Osteoblast (primary cell): Measurements from ENCODE around the gene H3-3A. TPM values are rescaled to one million over a fixed set of nuclear protein-coding genes. Genes with fewer than 3 reads are reported as not detected.
A peak's percentile ranks its signal among the peaks of the same experiment; 100 is the strongest.

Experiments
- DNase-seq: peaks from one replicate; pipeline ENCODE4 v3.0.0; 2011; ENCODE audit warnings: low spot score, mixed read lengths; ENCODE audit not compliant: insufficient read length; ENCODE audit errors: missing footprints
- H2AFZ ChIP-seq: 2 replicates; pipeline ENCODE4 v1.6.0; 2011; ENCODE audit warnings: mild to moderate bottlenecking, low read length
- H3K27ac ChIP-seq: 2 replicates; pipeline ENCODE4 v1.5.1; 2011; ENCODE audit warnings: mild to moderate bottlenecking, low read depth, low read length, moderate library complexity
- H3K27me3 ChIP-seq: 2 replicates; pipeline ENCODE4 v1.6.0; 2012; ENCODE audit warnings: mild to moderate bottlenecking, control low read depth, inconsistent platforms, low read length, moderate library complexity; ENCODE audit not compliant: insufficient read depth
- H3K36me3 ChIP-seq: 2 replicates; pipeline ENCODE4 v1.5.1; 2011; ENCODE audit warnings: mild to moderate bottlenecking, low read length, control low read depth, moderate library complexity; ENCODE audit not compliant: insufficient read depth
- H3K4me1 ChIP-seq: 2 replicates; pipeline ENCODE4 v1.5.1; 2011; ENCODE audit warnings: mild to moderate bottlenecking, low read length, control low read depth, moderate library complexity; ENCODE audit not compliant: insufficient read depth
- H3K4me2 ChIP-seq: 2 replicates; pipeline ENCODE4 v1.6.0; 2011; ENCODE audit warnings: mild to moderate bottlenecking, low read length; ENCODE audit not compliant: insufficient read depth
- H3K4me3 ChIP-seq: fragments of 200-600 bp; sonication (generic); 3 replicates; pipeline ENCODE4 v1.5.1; 2012; ENCODE audit warnings: mild to moderate bottlenecking, low read length, inconsistent platforms; ENCODE audit not compliant: insufficient read depth
- H3K79me2 ChIP-seq: 2 replicates; pipeline ENCODE4 v1.6.0; 2012; ENCODE audit warnings: mild to moderate bottlenecking, low read length, control low read depth, inconsistent platforms; ENCODE audit not compliant: insufficient read depth
- H3K9me3 ChIP-seq: 2 replicates; pipeline ENCODE4 v1.5.1; 2011; ENCODE audit warnings: low read depth, low read length, control low read depth
- H4K20me1 ChIP-seq: 2 replicates; pipeline ENCODE4 v1.6.0; 2012; ENCODE audit warnings: mild to moderate bottlenecking, low read length, control low read depth; ENCODE audit not compliant: insufficient read depth
- total RNA-seq: library from RNA; depleted of rRNA; stranded (reverse); fragments of >200 nt; gene quantifications from 2 replicates; pipeline ENCODE4 v1.2.3, GENCODE V29; 2012
- TF ChIP-seq, protein P1 (sequence below): IDR thresholded peaks from 2 replicates; pipeline ENCODE4 v1.5.1; 2011; ENCODE audit warnings: mild to moderate bottlenecking, low read depth, low read length, moderate library complexity; ENCODE audit errors: extremely low read depth

H3-3A gene
- total RNA-seq, 1 donor, result 127 TPM

DNA sequence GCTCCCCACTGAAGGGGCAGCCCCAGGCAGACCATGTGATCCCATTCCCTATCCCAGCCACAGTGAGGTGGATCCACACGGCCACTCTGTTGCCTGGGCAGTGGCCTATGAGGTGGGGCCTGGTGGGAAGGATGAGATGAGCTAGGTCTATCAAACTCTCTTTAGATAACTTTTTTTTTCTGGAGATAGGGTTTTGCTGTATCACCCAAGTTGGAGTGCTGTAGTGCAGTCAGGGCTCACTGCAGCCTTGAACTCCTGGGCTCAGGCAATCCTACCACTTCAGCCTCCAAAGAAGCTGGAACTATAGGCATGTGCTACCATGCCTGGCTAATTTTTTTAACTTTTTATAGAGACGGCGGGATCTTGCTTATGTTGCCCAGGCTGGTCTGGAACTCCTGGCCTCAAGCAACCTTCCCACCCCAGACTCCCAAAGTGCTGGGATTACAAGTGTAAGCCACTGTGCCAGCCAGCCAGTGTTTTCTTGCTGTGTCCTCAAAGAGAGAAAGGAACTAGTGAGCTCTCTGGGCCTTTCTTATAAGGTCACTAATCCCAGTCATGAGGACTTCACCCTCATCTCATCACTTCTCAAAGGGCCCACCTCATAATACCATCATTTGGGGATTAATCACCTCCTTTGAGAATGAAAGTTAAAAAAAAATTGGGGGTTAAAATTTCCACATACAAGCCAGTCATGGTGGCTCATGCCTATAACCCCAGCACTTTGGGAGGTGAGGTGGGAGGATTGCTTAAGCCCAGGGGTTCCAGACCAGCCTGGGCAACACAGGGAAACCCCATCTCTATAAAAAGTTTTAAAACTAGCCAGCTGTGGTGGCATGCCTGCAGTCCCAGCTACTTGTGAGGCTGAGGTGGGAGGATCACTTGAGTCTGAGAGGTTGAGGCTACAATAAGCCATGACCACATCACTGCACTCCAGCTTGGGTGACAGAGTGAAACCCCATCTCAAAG is 36.6 kb downstream of the H3-3A start:
- Histone ChIP-seq H3K27ac (no peak overlapping the region), H4K20me1 (no peaks in the 10 kb centered on the region), H3K27me3 (peaks cover 25% of the 10 kb centered on the region), H3K79me2 (no peaks in the 10 kb centered on the region), H3K4me2 (no peak overlapping the region), H3K4me1 (peaks cover 22% of the 10 kb centered on the region), H3K36me3 (no peaks in the 10 kb centered on the region), H3K4me3 (no peak overlapping the region), H3K9me3 (no peaks in the 10 kb centered on the region), H2AFZ (no peak overlapping the region)
- TF ChIP-seq, protein P1, sequence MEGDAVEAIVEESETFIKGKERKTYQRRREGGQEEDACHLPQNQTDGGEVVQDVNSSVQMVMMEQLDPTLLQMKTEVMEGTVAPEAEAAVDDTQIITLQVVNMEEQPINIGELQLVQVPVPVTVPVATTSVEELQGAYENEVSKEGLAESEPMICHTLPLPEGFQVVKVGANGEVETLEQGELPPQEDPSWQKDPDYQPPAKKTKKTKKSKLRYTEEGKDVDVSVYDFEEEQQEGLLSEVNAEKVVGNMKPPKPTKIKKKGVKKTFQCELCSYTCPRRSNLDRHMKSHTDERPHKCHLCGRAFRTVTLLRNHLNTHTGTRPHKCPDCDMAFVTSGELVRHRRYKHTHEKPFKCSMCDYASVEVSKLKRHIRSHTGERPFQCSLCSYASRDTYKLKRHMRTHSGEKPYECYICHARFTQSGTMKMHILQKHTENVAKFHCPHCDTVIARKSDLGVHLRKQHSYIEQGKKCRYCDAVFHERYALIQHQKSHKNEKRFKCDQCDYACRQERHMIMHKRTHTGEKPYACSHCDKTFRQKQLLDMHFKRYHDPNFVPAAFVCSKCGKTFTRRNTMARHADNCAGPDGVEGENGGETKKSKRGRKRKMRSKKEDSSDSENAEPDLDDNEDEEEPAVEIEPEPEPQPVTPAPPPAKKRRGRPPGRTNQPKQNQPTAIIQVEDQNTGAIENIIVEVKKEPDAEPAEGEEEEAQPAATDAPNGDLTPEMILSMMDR, result no peak
- DNase-seq, result peak; percentile 36

DNA sequence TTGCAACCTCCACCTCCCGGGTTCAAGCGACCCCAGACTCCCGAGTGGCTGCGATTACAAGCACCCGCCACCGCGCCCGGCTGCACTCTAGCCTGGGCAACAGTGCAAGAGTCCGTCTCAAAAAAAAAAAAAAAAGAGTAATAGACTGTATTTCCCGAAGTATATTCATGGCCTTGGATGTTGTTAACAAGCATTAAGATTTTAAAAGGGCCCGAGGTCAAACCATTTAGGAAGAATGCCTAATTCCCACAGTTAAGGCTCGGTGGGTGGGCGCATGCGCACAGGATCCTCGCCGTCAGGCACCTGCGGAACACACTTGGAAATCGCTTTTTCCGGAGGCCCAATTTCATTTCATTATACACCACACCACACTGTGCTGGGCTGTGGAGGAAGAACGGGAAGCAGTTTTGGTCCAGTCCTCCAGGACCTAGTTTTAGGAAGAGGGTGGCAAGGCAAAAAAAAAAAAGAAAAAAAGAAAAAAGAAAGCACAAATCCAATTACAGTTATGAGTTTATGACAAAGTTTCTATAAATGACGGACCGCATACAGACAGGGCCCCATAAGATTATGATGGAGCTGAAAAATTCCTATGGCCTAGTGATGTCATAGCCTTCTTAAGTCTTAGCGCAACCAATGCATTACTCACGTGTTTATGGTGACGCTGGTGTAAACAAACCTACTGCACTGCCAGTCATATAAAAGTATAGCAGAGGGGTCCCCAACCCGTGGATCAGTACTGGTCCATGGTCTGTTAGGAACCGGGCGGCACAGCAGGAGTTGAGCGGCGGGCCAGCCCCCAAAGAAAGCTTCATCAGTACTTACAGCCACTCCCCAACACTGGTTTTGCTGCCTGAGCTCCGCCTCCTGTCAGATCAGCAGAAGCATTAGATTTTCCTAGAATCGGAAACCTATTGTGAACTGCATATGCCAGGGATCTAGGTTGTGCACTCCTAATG is 38.2 kb downstream of the H3-3A start:
- TF ChIP-seq, protein P1, result no peak

DNA sequence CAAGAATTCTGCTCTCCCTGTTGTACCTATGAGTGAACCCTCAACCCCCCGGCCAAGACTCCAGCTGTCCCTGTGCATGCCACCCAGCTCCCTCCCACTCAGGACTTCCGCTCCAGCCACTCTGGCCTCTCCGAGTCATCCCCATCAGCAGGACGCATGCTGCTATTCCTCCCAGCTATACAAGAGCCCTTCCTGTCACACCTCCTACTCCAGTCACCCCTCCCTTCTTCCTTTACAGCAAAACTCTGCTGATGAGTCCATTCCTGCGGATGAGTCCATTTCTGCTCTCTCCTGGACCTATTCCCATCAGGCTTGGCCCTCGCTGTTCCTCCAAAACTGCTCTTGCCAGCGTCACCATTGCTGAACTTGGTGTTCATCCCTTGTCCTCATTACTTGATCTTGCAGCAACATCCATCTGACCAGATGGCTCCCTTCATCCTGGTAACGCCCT is 42.2 kb downstream of the H3-3A start:
- Histone ChIP-seq H3K36me3 (no peaks in the 10 kb centered on the region), H3K4me3 (no peak overlapping the region), H2AFZ (peak overlapping the region; percentile 21), H3K27ac (no peak overlapping the region), H4K20me1 (no peaks in the 10 kb centered on the region), H3K9me3 (no peaks in the 10 kb centered on the region), H3K27me3 (peaks cover 5% of the 10 kb centered on the region), H3K4me2 (no peak overlapping the region), H3K79me2 (no peaks in the 10 kb centered on the region), H3K4me1 (peaks cover 31% of the 10 kb centered on the region)
- peak; percentile 88 for DNase-seq
- TF ChIP-seq, protein P1, result no peak

More for the DNA sequence above, 38.2 kb downstream of the H3-3A start:
- Histone ChIP-seq H2AFZ (peak overlapping the region; percentile 11), H3K9me3 (no peaks in the 10 kb centered on the region), H3K4me2 (peak overlapping the region; percentile 80), H3K36me3 (no peaks in the 10 kb centered on the region), H3K79me2 (no peaks in the 10 kb centered on the region), H4K20me1 (no peaks in the 10 kb centered on the region), H3K27me3 (peaks cover 16% of the 10 kb centered on the region), H3K4me3 (peak overlapping the region; percentile 61), H3K27ac (peak overlapping the region; percentile 3), H3K4me1 (peaks cover 29% of the 10 kb centered on the region)
- DNase-seq, result peak; percentile 80
